GM12873 (cell line): ENCODE results near the gene PGRMC2.

Experiments used
- TF ChIP-seq, protein P1 (sequence below): IDR thresholded peaks from 2 replicates; pipeline ENCODE4 v1.5.1; 2012; ENCODE audit warnings: low read depth, mild to moderate bottlenecking, moderate library complexity, low read length, control low read depth; ENCODE audit not compliant: insufficient read depth; ENCODE audit errors: missing control alignments

Gene PGRMC2

DNA sequence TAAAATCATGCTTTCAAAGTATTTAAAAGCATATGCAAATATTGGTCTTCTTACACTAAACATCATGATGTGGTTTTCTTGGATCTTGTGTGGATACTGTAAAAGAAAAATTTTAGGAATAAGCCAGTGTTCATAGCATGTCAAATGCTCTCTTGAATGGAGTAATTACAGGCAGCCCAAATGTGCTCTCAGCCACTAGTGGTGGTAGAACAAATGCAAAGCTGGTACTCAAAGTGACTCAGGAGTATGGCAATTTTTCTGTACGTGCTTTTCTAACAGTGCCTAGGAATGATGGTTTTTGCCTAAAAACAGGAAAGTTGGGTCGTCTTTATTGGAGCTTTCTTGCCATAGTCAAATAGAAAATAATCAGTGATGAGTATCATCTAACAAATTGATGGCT is 19.9 kb downstream of the PGRMC2 start:
- TF ChIP-seq, protein P1, sequence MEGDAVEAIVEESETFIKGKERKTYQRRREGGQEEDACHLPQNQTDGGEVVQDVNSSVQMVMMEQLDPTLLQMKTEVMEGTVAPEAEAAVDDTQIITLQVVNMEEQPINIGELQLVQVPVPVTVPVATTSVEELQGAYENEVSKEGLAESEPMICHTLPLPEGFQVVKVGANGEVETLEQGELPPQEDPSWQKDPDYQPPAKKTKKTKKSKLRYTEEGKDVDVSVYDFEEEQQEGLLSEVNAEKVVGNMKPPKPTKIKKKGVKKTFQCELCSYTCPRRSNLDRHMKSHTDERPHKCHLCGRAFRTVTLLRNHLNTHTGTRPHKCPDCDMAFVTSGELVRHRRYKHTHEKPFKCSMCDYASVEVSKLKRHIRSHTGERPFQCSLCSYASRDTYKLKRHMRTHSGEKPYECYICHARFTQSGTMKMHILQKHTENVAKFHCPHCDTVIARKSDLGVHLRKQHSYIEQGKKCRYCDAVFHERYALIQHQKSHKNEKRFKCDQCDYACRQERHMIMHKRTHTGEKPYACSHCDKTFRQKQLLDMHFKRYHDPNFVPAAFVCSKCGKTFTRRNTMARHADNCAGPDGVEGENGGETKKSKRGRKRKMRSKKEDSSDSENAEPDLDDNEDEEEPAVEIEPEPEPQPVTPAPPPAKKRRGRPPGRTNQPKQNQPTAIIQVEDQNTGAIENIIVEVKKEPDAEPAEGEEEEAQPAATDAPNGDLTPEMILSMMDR, result no peak

DNA sequence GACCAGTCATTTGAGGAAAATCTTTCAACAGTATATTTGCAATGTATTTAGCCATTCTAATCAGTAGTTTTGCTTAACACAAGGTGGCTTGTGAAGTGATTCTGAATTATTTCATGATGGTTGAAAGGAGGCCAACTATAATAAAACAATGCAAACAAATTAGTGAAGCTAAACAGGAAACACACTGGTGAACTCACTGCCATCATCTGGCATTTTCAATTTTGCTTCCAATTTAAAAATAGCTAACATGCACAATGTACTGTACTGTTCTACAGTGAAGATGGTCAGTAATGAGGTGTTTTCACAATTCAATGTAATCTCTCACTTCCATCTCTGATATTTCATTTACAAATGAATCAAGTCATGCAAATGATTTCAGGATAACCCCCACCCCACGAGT is 31.1 kb downstream of the PGRMC2 start:
- TF ChIP-seq, protein P1, result no peak

DNA sequence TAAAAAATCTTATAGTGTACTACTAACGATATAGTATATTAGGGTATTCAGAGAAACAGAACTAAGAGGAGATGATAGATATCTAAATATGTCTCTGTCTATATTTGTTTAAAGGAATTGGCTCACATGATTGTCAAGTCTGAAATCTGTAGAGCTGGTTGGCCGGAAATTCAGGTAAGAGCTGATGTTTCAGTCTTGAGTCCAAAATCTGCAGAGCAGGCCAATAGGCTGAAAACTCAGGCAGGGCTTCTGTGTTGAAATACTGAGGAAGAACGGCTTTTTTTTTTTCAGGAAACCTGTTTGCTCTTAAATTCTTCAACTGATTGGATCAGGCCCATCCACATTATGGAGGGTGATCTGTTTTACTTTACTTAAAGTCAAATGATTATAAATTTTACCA is 31.7 kb downstream of the PGRMC2 start:
- TF ChIP-seq, protein P1, result no peak

DNA sequence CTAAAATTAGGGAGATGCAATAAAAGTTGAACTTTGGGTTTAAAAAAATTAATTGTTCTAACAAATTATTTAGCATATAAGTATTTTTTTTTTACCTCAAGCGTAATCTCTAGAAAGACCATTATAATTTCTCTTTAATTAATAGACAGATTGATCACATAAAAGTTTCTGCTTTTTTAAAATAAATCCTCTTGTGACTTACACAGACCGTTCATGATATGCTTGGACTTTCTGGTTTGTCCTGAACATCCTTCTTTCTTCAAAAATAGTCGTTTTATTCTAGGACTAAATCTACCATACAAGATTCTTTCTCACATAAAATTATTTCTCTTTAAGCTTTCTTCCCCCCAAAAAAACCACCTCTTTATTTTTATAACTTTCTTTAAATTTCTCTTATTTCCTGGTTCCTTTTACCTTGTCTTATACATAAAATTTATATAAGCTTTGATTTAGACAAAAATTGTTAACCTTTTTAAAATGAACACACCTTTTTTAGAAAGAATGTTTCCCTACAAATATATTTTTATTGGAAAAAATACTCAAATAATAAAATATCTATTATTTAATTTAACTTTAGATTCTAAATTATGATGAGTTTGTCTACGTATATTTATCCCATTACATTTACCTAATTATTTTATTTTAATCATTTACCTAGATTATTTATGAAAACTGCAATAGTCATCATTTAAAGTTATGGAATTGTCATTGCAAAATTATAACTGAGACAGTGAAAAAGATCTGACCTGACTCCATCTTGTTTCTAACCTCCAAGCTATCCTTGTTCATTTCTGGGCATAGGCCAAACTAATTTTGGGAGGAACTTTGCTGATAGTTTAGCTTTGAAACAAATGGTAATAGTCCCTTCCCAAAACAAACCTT is 37.6 kb downstream of the PGRMC2 start:
- TF ChIP-seq, protein P1, result no peak

DNA sequence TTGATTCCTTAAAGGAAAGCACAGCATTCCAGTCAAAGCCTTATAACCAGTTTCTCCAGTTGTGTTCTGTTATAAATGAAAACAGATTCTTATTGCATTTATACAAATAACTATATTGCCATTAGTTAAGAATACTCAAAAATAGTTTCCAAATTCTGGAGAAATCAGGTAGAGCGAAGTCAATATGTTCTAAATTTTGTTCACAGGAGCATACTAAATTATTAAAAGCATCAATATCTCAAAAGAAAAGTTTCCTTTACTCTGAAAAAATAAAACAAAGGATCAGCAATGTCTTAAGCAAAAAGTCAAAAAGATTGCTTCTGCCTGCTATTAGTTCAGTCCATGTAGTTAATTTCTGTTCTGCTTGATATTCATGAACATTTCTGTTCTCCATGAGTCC is 39.7 kb downstream of the PGRMC2 start:
- TF ChIP-seq, protein P1, result no peak

DNA sequence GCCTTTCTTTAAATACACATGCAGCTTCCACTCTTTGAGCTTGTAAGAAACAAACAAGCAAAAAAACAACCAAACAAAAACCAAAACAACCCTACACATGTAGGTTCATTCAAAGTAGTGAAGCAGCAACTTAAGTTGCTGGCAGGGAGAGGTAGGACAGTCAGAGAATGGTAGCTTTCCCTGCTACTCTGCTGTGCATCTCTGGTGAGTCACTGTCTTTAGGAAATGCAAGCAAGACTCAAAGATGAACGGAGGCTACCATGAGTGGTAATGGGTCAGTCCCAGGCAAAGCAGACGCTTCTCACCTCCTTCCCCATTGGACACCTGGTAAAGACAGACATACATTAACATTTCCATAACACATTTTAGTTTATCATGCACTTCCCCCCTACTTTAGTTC is 43.2 kb downstream of the PGRMC2 start:
- TF ChIP-seq, protein P1, result no peak

DNA sequence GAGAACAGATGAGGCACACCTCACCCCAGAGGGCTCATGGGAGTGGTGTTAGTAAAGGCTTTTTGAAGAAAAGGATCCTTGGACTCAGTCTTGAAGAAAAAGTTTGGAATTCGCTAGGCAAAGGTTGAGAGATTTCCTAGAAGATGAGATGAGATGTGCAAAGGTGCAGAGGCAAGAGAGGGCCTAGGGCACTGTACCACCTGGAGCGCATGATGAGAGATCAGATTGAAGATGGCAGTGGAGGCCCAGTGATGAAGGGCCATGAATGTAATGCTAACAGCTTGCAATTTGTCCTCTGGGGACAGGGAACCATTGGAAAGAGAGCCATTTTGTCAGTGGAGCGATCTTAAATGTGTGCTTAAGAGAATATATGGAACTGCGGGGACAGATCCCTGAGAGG is 45.0 kb downstream of the PGRMC2 start:
- TF ChIP-seq, protein P1, result no peak
